Fibroblast of skin of right quadriceps (primary cell): ENCODE results near the gene EPB41L2.

Experiments
- DNase-seq: peaks from one replicate; pipeline ENCODE4 v3.0.0-alpha.2; 2013

Gene EPB41L2

DNA sequence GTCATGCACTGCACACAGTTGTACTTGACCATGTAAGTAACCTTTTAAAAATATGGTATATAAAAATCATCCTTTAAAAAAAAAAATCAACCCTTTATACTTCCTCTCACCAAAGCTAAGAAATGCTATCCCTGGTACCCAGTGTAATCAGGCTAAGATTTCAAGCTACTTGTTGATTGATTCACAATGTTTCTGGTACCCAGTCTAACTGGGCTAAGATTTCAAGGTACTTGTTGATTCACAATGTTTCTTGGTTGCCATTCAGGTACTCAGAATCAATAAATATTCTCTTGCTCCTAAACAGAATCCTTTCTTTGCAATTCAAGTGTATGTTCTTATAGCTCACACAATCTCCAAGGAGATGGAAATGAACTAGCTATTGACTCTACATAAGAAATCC, 159.4 kb downstream of the EPB41L2 start:
- DNase-seq: no peak

GRCh38 chr6:130903007-130903406, 160.0 kb downstream of the EPB41L2 start:
- no peak for DNase-seq

DNA sequence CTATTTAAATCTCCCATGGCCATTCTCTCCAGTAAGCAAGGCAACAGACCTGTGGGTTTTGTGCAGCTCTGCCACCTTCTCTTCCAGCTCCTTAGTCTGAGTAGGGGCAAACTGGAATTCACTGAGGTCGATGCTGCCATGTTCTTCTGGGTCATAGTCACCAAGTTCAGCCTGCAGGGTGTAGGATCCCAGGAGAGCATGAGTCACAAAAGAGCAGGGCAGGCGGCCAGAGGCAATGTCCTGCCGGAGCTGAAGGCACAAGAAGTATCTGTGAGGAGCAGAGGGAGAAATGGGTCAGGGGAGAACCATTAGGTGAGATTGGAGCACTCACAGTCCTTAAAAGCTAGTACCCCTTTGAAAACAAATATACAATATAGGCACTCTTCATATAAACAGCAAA, 162.1 kb downstream of the EPB41L2 start:
- DNase-seq: peak; percentile 35

- DNase-seq: no peak
Observed at GRCh38 chr6:130896249-130896648, 166.8 kb downstream of the EPB41L2 start.

GRCh38 chr6:130895516-130895915, 167.5 kb downstream of the EPB41L2 start:
- DNase-seq: no peak

DNA sequence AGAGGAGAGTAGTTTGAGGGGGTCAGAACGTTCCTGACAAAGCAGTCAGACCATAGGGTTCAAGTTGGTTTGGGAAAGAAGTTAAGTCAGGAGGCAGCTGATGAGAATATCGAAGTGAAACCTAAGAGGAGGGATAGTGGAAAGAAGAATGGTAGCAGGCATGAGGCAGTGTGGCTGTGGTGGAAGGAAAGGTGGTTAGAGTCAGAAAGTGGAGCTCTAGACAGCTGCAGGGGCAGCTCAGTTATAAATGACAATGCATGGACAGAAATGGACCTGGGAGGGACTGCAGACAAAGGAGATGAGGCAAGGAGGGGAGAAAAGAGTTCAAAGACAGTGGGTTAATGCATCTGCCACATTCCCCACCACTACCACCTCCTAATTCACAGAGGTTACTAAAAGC, 169.3 kb downstream of the EPB41L2 start:
- DNase-seq: no peak

- DNase-seq: no peak
Observed at GRCh38 chr6:130893277-130893676, 169.8 kb downstream of the EPB41L2 start.

DNA sequence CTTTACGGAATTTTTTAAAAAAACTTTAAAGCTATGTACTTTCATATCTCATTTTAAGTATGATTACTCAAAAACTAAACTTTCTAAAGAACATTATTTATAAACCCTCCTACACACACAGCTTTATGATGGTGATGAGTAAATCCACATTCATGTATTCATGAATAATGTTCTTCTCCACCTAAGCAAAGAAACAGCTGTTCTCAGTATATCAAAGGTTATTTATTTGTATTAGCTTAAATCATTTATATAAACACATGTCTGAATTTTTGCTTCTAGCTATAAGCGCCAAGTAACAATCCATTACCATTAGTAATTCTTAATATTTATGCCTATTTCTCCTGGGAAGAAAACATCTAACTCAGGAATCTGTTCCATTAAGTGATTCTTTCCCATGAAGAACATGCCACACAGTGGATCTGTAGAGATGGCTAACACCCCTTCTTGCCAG, 172.5 kb downstream of the EPB41L2 start:
- DNase-seq: peak; percentile 74

GRCh38 chr6:130889423-130889822, 173.6 kb downstream of the EPB41L2 start:
- DNase-seq: no peak

DNA sequence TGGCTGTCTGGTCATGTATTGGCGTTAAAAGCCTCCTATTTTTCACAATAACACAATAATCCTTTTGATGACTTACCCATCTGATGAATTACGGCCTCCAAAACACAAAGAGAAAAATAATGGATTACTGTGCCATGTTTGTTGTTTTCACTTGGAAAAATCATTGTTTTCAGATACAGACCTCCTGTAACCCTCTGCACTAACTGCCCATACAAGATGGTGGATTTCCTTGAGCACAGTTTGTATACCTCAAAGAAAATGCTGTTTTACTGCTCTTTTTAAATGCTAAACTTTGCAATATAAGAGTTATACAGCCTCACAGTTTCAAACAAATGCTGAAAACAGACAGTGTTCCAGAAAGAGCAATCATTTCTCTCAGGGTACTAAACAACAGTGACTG, 174.8 kb downstream of the EPB41L2 start:
- no peak for DNase-seq

DNA sequence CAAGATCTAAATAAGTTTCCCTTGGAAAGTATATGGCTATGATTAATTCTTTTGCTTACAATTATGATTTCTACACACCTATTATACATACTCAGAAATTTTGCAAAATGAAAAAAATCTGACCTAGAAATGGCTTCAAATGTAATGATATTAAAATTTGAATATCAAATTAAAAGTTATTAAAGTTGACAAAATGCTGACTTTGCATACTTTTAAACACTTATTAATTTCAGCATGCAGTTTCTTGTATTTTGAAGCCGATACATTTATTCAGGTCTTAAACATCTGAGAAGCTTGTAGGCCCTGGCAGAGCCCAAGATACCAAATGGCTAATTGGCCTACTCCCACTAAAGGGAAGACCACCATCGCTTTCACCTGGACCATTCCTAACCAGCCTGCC, 176.1 kb downstream of the EPB41L2 start:
- no peak for DNase-seq

GRCh38 chr6:130885392-130886192, 177.5 kb downstream of the EPB41L2 start:
- peak; percentile 78 for DNase-seq

GRCh38 chr6:130882370-130882769, 180.7 kb downstream of the EPB41L2 start:
- DNase-seq: no peak

DNA sequence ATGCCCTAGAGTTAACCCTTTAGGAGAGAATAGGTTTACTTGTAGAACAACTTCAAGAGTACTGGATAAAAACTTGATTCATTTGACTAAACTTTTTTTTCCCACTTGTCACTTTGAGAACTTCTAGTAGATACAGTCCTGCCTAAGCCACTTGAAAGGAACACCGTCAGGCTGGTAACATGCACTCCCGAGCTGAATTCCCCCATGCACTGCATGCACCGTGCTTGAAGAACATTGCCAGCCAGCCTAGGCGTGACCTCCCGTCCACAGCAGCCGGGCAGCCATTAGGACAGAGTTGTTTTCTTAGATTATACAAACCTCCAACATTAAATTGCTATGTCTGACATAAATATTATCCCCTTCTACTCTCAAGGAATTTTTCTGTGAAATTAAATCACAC, 183.2 kb downstream of the EPB41L2 start:
- DNase-seq: no peak

DNA sequence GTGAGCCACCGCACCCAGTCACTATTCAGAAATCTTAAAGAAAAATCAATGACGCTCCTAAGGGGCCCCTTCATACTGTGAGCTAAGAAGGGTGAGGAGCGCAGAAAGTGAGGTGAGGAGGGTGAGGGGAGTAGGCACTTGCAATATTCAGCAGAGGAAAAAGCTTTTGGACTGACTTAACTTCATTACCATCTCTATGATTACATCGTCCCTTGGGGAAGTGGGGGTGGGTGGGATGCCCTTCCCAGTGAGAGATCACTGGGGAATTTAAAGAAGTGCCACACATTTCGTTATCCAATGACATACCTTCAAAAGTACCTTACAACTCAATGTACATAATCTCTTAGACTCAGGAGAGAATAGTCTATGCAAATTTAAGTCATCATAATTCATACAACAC, 189.3 kb downstream of the EPB41L2 start:
- DNase-seq: no peak

- peak; percentile 52 for DNase-seq
Observed at GRCh38 chr6:130872250-130873095, 190.6 kb downstream of the EPB41L2 start.

GRCh38 chr6:130870179-130870880, 192.7 kb downstream of the EPB41L2 start:
- no peak for DNase-seq

GRCh38 chr6:130869681-130870080, 193.4 kb downstream of the EPB41L2 start:
- DNase-seq: no peak

DNA sequence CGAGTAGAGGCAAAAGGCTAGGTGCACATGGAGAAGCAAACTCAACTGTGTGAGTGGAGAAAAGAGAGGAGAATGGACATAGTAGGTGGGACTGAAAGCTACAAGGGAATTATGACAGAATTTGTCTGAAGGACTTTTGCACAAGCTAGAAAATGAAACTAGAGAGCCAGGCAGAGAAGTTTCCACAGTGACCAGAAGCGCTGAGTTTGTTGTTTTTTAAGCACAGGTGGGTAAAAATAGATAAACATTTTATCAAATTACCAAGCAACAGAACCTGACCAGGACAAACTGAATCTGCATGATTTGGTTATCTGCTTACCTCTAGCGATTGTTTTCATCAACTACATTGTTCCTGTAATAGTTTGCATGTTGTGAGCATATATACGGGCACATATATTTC, 197.3 kb downstream of the EPB41L2 start:
- DNase-seq: no peak

DNA sequence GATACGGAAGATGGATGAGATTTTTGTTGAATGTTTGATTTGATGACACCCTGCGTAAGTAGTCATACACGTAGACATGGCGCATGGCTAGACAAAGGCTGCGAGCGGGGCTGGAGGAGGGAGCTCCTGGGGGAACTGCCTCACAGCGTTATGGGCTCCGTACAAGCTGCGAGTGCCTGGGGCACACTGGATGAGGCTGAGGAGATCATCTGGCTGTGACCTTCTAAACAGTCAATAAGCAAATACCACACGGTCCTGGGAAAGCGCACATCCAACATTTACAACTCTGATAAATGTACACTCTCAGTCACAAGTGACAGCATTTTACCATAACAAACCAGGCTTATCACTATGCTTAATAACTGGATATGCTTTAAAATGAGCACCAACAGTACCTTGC, 198.7 kb downstream of the EPB41L2 start:
- DNase-seq: no peak

- DNase-seq: no peak
Observed at GRCh38 chr6:130863415-130864230, 199.4 kb downstream of the EPB41L2 start.

DNA sequence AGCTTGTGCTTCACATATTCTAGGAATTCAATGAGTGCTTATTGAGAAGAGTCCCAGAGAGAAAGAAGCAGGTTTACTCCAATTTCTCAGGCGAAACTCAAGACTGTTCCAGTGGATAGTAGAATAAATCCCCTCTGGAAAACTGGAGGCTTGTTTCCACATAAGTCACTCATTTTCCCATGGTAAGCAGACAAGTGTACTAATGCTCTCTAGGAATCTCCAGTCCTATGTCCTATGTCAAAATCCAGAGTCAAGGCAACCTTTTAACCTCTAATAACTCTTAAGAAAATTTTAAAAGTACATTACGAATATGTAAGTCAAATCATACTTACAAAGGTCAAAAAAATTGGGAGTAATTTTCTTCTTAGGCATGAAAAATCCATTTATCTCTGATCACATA, 200.7 kb downstream of the EPB41L2 start:
- DNase-seq: no peak
